ENCODE measurements around the gene BMAL1.

BMAL1 gene

GRCh38 chr11:13294178-13294577, 16.6 kb downstream of the BMAL1 start:
- no peak for DNase-seq

- DNase-seq: no peak
Measured at GRCh38 chr11:13294771-13295579, 17.4 kb downstream of the BMAL1 start.

DNA sequence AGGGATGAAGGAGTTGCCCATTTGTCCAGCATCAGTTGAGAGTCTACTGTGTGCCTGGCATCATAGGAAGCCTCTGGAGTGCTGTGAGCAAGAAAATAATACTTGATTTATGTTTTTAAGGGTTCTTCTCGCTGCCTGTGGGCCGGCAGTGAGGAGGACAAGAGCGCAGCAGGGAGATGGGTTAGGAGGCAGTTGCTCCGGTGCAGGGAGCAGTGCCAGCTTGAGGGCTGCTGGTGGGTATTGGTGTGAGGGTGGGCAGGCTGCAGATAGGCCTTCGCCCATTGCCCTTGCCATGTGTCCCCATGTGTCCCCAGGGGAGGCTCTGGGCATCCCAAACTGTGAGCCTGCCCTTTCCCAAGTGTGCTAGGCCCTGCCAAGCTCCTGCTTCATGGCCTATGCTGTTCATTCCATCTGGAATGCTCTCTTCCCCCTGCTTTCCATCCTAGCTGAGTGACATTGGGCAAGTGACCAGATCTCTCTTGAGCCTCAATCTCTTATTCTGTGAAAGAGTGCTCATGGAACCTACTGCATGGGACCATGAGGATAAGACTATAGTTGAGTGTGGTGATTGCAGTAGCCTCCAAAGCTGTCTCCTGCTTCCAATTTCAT, 19.8 kb downstream of the BMAL1 start:
- no peak for DNase-seq

DNA sequence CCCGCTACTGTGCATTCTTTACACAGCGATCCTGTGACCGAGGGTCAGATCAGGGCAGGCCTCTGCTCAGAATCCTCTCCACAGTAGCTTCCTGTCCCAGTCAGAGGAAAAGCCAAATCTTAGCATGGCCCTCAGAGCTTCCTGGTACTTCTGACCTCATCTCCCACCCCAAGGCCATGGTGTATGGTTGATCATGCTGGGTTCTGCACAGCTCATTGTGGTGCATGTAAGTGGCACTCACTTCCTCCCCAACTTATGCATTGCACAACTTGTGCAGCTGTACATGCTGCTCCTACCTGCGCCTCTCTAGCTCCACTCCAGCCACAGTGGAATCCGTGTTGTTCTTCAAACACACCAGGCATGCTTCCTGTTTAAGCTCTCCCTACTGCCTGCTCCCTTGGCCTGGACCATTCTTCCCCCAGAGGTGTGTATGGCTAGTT, 20.3 kb downstream of the BMAL1 start:
- no peak for DNase-seq

DNA sequence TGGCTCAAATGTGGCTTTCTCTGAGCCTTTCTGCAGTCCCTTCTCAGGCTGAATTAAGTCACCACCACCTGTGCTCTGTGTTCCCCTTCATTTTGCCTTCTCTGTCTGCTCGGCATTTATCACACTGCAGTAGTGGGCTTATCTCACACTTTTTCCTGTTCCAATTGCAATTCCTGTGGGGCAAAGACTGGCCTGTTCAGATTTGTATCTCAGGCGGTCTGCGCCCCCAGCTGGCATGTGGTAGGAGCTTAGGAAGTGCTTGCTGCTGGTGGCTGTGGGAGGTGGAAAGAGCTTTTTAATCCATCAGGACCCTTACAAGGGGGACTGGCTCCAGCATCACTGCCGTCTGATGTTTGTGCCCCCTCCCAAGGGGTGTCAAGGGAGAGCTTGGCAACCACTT, 21.2 kb downstream of the BMAL1 start:
- no peak for DNase-seq

DNA sequence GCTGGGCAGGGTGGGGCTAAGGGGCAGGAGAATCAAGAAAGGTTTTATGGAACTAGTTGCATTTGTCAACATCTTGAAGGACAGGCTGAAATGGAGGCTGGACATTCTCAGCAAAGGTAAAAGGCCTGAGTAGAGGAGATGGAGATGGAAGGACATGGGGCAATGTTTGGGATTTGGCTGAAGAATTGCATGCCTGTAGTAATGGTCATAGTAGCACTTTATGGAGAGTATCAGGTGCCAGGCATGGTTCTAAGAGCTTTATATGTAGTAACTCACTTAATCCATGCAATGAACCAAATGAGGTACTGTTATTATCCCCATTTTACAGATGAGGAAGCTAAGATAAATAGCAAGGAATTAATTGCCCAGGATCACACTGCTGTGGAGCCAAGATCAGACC, 23.9 kb downstream of the BMAL1 start:
- no peak for DNase-seq

- no peak for DNase-seq
Measured at GRCh38 chr11:13302420-13302958, 24.9 kb downstream of the BMAL1 start.

GRCh38 chr11:13303668-13304649, 26.4 kb downstream of the BMAL1 start:
- no peak for DNase-seq

- DNase-seq: no peak
Measured at GRCh38 chr11:13304655-13305335, 27.2 kb downstream of the BMAL1 start.

- no peak for DNase-seq
Measured at GRCh38 chr11:13308704-13309103, 31.1 kb downstream of the BMAL1 start.

- no peak for DNase-seq
Measured at GRCh38 chr11:13309156-13309555, 31.6 kb downstream of the BMAL1 start.

DNA sequence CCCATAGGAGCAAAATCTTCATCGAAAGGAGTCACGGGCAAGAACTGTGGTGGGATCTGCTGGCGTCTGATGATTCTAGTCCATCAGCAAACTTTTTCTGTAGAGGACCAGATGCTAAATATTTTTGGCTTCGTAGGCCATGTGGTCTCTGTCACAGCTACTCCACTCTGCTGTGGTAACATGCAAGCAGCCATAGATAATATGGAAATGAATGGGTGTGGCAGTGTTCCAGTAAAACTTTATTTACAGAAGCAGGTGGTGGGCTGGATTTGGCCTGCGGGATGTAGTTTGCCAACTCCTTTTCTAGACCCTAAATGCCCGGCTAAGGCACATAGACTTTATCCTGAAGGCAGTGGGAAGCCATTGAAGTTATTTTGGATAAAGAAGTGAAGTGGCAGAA, 32.9 kb downstream of the BMAL1 start:
- DNase-seq: no peak

DNA sequence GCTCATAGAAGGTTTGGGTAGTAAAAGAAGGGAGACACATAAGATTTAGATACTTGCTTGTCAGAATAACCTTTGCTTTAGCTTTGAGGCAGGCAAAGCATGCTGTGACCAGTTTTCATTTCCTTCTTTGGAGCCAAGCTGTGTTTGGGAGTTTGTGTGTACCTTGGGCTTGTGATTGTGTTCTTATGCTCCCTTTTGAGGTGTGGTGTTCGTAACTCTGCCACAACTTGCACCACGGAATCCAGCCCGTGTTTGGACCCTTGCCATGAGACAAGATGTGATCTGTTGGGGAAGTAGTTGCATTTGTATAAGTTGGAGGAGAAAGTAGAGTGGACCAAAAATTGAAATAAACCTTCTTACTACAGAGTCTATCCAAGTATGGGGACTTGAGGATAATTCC, 34.0 kb downstream of the BMAL1 start:
- DNase-seq: no peak

DNA sequence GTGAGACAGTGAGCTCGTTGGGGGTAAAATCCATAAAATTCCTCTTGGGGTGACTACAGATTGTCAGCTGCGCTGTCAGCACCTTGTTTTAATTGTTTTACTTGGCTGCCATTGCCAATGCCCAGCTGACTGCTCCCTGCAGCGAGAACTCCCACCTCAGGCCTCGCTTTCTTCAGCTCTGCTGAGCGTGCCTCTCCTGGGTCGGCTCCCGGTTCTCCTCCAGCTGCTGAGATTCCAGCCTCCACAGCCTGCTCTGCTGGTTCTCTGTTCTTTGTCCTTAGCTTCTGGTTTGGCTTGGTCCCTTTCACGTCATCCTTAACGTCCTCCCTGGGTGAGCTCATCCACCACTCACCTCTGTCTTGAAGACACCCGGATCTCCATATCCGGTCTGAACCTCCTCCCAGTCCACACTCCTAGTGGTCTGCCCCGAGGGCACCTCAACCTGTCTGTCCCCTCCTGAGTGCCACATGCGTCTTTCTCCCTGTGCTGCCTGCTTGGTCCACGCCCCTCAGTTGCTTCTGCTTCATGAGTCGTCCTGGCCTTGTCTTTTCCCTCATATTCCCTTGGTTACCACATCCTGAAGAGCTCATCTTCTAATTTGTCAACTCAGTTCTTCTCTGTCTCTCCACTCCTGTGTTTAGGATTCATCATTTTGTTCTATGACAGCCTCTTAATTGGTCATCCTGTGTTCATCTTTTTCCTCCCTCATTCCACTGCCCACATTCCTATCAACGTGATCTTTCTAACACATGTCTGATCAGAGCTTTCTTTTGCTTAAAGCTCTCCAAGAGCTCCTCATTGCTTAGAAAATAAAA, 35.6 kb downstream of the BMAL1 start:
- no peak for DNase-seq

- DNase-seq: no peak
Measured at GRCh38 chr11:13314676-13315394, 37.2 kb downstream of the BMAL1 start.

DNA sequence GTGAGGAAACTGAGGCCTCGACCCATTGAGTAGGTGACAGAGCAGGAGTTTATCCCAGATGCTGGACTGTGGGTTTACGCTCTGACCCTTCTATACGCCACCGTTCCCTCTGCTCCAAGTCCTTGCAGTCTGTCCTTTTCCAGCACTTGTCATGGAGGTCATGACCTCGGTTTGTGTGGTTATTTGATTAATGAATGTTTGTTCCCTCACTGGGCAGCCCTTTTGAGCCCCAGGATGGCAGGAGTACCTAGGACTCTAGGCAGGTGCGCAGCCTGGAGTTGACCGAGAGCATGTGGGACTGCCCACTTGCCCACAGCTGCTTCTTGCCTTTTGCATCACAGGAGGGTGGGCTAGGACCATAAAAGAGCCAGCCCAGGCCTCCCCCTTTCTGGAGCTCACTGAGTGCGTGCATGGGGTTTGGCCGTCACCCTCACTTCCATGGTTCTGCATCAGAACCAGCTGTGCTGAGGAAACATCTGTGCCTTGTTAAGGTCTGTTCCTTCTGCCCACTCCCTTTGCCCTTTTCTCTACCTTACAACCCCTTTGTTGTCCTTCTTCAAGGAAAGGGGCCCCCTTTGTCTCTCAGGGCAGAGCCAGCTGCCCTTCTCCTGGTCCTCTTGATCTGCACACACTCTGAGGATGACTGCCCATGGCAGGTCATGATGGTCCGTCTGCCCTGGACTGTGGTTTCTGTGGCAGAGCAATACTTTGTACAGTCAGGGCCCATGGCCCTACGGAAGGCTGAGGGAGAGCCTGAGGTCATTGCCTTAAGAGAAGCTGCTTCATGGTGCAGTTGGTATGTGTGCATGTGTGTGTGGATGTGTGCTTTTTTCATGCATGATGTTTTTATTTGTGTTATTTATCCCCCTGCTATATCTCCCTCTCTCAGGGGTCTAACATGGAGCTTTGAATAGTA, 38.2 kb downstream of the BMAL1 start:
- DNase-seq: no peak

GRCh38 chr11:13316528-13316961, 39.0 kb downstream of the BMAL1 start:
- DNase-seq: no peak

- no peak for DNase-seq
Measured at GRCh38 chr11:13317293-13318080, 39.9 kb downstream of the BMAL1 start.
